ENCODE measurements around the gene RFX8. TPM values are rescaled to one million over a fixed set of nuclear protein-coding genes. Genes with fewer than 3 reads are reported as not detected.

Gene RFX8
- total RNA-seq, 2 donors from 2014 or later, result 0.97 TPM; not detected in 1

DNA sequence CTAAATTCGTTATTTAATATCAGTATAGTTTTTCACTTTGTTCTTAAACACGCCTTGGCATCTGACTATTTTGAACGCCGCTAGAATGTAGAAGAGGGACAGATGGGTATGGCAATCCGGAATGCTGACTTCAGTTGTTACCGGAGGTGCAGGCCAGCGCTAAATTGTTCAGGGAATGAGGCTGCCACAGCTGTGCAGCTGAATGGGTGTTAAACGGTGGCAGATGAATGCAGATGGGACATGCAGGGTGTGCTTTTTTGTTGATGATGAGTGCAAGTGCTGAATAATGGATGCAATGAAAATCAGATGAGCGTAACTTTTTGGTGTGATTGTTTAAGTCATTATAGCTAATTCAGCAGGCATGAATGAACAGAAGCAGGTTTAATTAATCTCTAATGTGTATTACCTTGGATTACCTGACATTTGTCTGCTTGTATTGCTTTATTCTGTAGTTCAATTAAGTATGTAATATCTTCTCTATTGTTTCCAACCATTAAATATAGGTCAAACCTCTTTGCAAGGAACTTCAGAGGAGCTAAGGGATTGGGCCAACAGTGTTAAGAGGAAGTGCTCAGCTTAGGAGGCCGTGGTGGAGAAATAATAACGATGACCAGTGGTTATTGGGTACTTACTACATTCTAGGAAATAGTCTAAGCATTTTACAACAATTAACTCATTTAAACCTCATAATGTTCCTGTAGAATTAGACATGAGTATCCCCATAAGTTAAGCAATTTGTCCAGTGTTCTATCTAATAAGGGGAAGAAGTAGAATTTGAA, 75.7 kb downstream of the RFX8 start:
- no peak for DNase-seq (ENCODE audit: low spot score)
- H3K36me3 ChIP-seq, result no peaks in the 10 kb centered on the region
- TF ChIP-seq, protein P1, sequence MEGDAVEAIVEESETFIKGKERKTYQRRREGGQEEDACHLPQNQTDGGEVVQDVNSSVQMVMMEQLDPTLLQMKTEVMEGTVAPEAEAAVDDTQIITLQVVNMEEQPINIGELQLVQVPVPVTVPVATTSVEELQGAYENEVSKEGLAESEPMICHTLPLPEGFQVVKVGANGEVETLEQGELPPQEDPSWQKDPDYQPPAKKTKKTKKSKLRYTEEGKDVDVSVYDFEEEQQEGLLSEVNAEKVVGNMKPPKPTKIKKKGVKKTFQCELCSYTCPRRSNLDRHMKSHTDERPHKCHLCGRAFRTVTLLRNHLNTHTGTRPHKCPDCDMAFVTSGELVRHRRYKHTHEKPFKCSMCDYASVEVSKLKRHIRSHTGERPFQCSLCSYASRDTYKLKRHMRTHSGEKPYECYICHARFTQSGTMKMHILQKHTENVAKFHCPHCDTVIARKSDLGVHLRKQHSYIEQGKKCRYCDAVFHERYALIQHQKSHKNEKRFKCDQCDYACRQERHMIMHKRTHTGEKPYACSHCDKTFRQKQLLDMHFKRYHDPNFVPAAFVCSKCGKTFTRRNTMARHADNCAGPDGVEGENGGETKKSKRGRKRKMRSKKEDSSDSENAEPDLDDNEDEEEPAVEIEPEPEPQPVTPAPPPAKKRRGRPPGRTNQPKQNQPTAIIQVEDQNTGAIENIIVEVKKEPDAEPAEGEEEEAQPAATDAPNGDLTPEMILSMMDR (IDR thresholded peaks at IDR 0.05), result no peak
- 83% methylated on average over 11 of the region's 11 CpGs for WGBS
- H3K9me3 ChIP-seq, result no peaks in the 10 kb centered on the region
- intact Hi-C loops (cut with DNase I), result no loop called here
- H3K27ac ChIP-seq, result no peak overlapping the region
- H3K27me3 ChIP-seq (replicated peaks; ENCODE audit: insufficient read depth), result no peaks in the 10 kb centered on the region
- H3K4me1 ChIP-seq (replicated peaks), result no peaks in the 10 kb centered on the region
- no peak overlapping the region for H3K4me3 ChIP-seq

GRCh38 chr2:101398116-101398821, 76.6 kb downstream of the RFX8 start:
- Histone ChIP-seq H3K36me3 (no peaks in the 10 kb centered on the region), H3K4me3 (no peak overlapping the region), H3K4me1 (replicated peaks) (no peaks in the 10 kb centered on the region), H3K27ac (no peak overlapping the region), H3K27me3 (replicated peaks; ENCODE audit: insufficient read depth) (no peaks in the 10 kb centered on the region), H3K9me3 (no peaks in the 10 kb centered on the region)
- no peak for DNase-seq (ENCODE audit: low spot score)
- TF ChIP-seq POLR2AphosphoS5 (IDR thresholded peaks at IDR 0.05) (no peak), POLR2A (IDR thresholded peaks at IDR 0.05) (no peak)
- TF ChIP-seq, protein P1 (IDR thresholded peaks at IDR 0.05), result no peak
- WGBS, result 75% methylated on average over 10 of the region's 10 CpGs
- intact Hi-C loops (cut with DNase I), result no loop called here

DNA sequence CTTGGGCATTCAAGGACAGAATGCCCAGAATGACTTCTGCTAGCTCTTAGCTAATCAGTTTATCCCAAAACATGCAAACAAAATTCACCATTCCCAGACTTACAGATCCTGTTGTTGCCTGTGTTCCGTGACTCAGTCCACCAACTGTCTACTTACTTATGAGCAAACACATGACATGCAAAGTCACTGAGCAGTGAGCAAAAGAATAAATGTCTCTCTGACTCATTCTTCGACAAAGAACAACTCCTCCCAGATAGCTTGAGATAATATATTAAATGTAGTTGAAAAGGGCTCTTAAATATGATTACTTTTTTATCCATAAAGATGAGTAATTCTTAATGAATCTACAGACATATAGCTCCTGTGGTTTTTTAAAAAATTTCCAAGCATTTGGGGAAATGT, 78.6 kb downstream of the RFX8 start:
- no peak for DNase-seq (ENCODE audit: low spot score)
- Histone ChIP-seq H3K4me3 (no peak overlapping the region), H3K9me3 (no peaks in the 10 kb centered on the region), H3K36me3 (no peaks in the 10 kb centered on the region), H3K27ac (no peak overlapping the region), H3K27me3 (replicated peaks; ENCODE audit: insufficient read depth) (no peaks in the 10 kb centered on the region), H3K4me1 (replicated peaks) (no peaks in the 10 kb centered on the region)
- intact Hi-C loops (cut with DNase I), result no loop called here
- whole genome bisulfite sequencing, result 52% methylated on average over 2 of the region's 2 CpGs
- TF ChIP-seq, protein P1 (IDR thresholded peaks at IDR 0.05), result no peak
- no peak for TF ChIP-seq POLR2A (IDR thresholded peaks at IDR 0.05)
- TF ChIP-seq POLR2AphosphoS5 (IDR thresholded peaks at IDR 0.05), result no peak

DNA sequence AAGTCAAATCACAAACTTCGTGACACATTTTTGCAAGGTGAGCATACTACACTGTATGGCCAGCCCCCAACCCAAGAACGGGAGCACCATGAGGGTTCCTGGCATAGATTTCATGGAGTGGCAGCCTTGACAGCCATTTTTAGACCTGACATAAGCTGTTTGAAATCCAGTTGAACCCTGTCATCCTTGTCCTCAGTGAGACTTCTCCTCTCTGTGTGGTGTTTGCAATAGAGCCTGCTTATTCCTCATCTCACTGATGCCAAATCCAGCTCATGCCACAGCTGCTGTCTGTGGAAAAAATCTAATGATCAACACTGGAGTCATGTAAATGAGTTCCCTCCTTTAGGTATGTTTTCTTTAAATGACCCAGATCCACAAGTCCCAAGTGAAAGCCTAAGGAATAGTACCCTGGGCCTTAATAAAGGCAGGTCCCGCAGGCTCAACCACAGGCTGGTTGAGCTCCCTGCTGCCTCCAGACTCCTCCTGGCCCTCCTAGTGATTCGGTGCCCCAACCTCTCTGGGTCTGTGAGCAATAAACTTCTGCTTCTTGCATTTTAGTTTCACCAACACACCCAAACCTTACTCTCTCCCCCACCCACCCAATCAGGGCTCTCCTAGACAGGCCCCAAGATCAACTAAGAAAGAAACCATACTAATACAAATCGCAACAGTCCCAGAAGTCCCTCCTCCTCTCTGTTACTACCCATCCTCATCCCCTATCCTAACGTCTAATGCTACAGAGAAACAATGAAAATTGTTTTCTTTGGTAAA, 79.2 kb downstream of the RFX8 start:
- 89% methylated on average over 6 of the region's 6 CpGs for WGBS
- Histone ChIP-seq H3K4me3 (no peak overlapping the region), H3K27me3 (replicated peaks; ENCODE audit: insufficient read depth) (no peaks in the 10 kb centered on the region), H3K9me3 (no peaks in the 10 kb centered on the region), H3K4me1 (replicated peaks) (no peaks in the 10 kb centered on the region), H3K36me3 (no peaks in the 10 kb centered on the region), H3K27ac (no peak overlapping the region)
- DNase-seq (ENCODE audit: low spot score), result no peak
- intact Hi-C loops (cut with DNase I), result no loop called here
- TF ChIP-seq POLR2A (IDR thresholded peaks at IDR 0.05), result no peak
- TF ChIP-seq, protein P1 (IDR thresholded peaks at IDR 0.05), result no peak
- no peak for TF ChIP-seq POLR2AphosphoS5 (IDR thresholded peaks at IDR 0.05)
